Mesenchymal stem cell (in vitro differentiated cells and primary cell): ENCODE measurements around the gene DDAH1.

Experiments used
- DNase-seq: peaks from one replicate; pipeline ENCODE4 v3.0.0-alpha.2; 2013
- H2AFZ ChIP-seq: one replicate; pipeline ENCODE4 v1.6.1; 2013; ENCODE audit warnings: low read depth, mild to moderate bottlenecking, control low read depth, inconsistent platforms, low read length, moderate library complexity
- H2AK5ac ChIP-seq: 2 replicates; pipeline ENCODE4 v1.6.1; 2013; ENCODE audit warnings: low read length, moderate library complexity, mild to moderate bottlenecking, inconsistent platforms; ENCODE audit not compliant: severe bottlenecking
- H2BK120ac ChIP-seq: one replicate; pipeline ENCODE4 v1.6.1; 2013; ENCODE audit warnings: low read depth, mild to moderate bottlenecking, inconsistent platforms, low read length, moderate library complexity
- H2BK12ac ChIP-seq, 2 experiments: one replicate each; pipeline ENCODE4 v1.6.1; 2013; ENCODE audit warnings: inconsistent platforms in 2 of 2, low read length in 2 of 2, mild to moderate bottlenecking in 2 of 2, moderate library complexity in 2 of 2, control low read depth in 1 of 2
- H2BK15ac ChIP-seq: one replicate; pipeline ENCODE4 v1.6.1; 2013; ENCODE audit warnings: mild to moderate bottlenecking, low read depth, inconsistent platforms; ENCODE audit not compliant: poor library complexity, severe bottlenecking
- H2BK5ac ChIP-seq: 2 replicates; pipeline ENCODE4 v1.6.1; 2013; ENCODE audit warnings: low read depth, mild to moderate bottlenecking, low read length, control low read depth, inconsistent platforms; ENCODE audit not compliant: poor library complexity, severe bottlenecking
- H3K14ac ChIP-seq, 2 experiments: one replicate each; pipeline ENCODE4 v1.6.1; 2013; ENCODE audit warnings: inconsistent platforms in 2 of 2, low read length in 2 of 2, control low read depth in 1 of 2, mild to moderate bottlenecking in 1 of 2, moderate library complexity in 1 of 2
- H3K18ac ChIP-seq, 2 experiments: one replicate each; pipeline ENCODE4 v1.6.1; 2013; ENCODE audit warnings: inconsistent platforms in 2 of 2, low read length in 2 of 2, control low read depth in 1 of 2, low read depth in 1 of 2, mild to moderate bottlenecking in 1 of 2
- H3K23ac ChIP-seq, 2 experiments: one replicate each; pipeline ENCODE4 v1.6.1; 2013; ENCODE audit warnings: inconsistent platforms in 2 of 2, low read length in 2 of 2, mild to moderate bottlenecking in 2 of 2, moderate library complexity in 2 of 2, control low read depth in 1 of 2
- H3K27ac ChIP-seq: 2 replicates; pipeline ENCODE4 v1.5.1; 2013; ENCODE audit warnings: mild to moderate bottlenecking, moderate library complexity, low read length, control low read depth, inconsistent platforms; ENCODE audit not compliant: poor library complexity, severe bottlenecking
- H3K27me3 ChIP-seq, 2 experiments: 2 replicates each; pipeline versions ENCODE4 v1.6.1 to v1.7.0; 2013; ENCODE audit warnings: low read length in 2 of 2, mild to moderate bottlenecking in 2 of 2, moderate library complexity in 2 of 2, control low read depth in 1 of 2, inconsistent platforms in 1 of 2; ENCODE audit not compliant: control insufficient read depth in 1 of 2, insufficient read depth in 1 of 2
- H3K36me3 ChIP-seq, 2 experiments: 2 replicates each; pipeline versions ENCODE4 v1.6.1 to v1.7.0; 2013; ENCODE audit warnings: low read length in 2 of 2, control low read depth in 1 of 2, inconsistent platforms in 1 of 2, low read depth in 1 of 2, mild to moderate bottlenecking in 1 of 2; ENCODE audit not compliant: insufficient read depth in 2 of 2, control insufficient read depth in 1 of 2
- H3K4ac ChIP-seq, 2 experiments: one replicate each; pipeline ENCODE4 v1.6.1; 2013; ENCODE audit warnings: inconsistent platforms in 2 of 2, low read length in 2 of 2, mild to moderate bottlenecking in 2 of 2, moderate library complexity in 2 of 2, control low read depth in 1 of 2, low read depth in 1 of 2
- H3K4me1 ChIP-seq: 2 replicates; pipeline ENCODE4 v1.6.1; 2013; ENCODE audit warnings: low read depth, low read length, control low read depth; ENCODE audit not compliant: control insufficient read depth, insufficient read depth
- H3K4me2 ChIP-seq: 2 replicates; pipeline ENCODE4 v1.6.1; 2013; ENCODE audit warnings: low read length, mild to moderate bottlenecking, inconsistent platforms; ENCODE audit not compliant: poor library complexity, severe bottlenecking
- H3K4me3 ChIP-seq, 2 experiments: 2 replicates each; pipeline versions ENCODE4 v1.5.1 to v1.7.0; 2013; ENCODE audit warnings: low read length in 2 of 2, mild to moderate bottlenecking in 2 of 2, control low read depth in 1 of 2, low read depth in 1 of 2; ENCODE audit not compliant: insufficient read depth in 1 of 2
- H3K79me1 ChIP-seq: replicated peaks from 2 replicates; pipeline ENCODE4 v1.6.1; 2013; ENCODE audit warnings: mild to moderate bottlenecking, control low read depth, low read length, inconsistent platforms; ENCODE audit not compliant: poor library complexity, severe bottlenecking
- H3K9ac ChIP-seq: 2 replicates; pipeline ENCODE4 v1.7.0; 2013; ENCODE audit warnings: mild to moderate bottlenecking, low read length, moderate library complexity
- H3K9me3 ChIP-seq: 2 replicates; pipeline ENCODE4 v1.7.0; 2013; ENCODE audit warnings: mild to moderate bottlenecking, low read length; ENCODE audit not compliant: control insufficient read depth
- H4K8ac ChIP-seq: one replicate; pipeline ENCODE4 v1.6.1; 2013; ENCODE audit warnings: inconsistent platforms, mild to moderate bottlenecking, low read length, moderate library complexity
- H4K91ac ChIP-seq: one replicate; pipeline ENCODE4 v1.6.1; 2013; ENCODE audit warnings: mild to moderate bottlenecking, low read length, inconsistent platforms
- WGBS: methylation state at CpG from one replicate; pipeline ENCODE4 v1.1.7; 2013; ENCODE audit warnings: mixed read lengths; 5-methylcytosine and 5-hydroxymethylcytosine counted together

The DDAH1 gene

DNA sequence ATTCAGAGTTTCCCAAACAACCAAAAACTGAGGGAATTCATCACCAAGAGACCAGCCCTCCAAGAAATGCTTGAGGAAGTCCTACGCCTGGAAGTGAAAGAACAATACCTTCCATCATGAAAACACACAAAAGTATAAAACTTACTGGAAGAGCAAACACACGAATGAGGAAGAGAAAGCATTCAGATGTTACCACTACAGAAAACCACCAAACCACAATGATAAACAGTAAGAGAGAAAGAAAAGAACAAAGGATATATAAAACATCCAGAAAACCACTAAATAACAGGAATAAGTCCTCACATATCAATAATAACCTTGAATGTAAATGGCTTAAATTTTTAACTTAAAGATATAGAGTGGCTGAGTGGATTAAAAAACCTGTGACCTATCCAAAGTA, 130.0 kb downstream of the DDAH1 start:
- whole genome bisulfite sequencing: 47% methylated on average over 1 of the region's 2 CpGs
- Histone ChIP-seq H2BK15ac (no peak overlapping the region), H3K18ac (no peak overlapping the region), H3K27ac (peak overlapping the region; percentile 72), H3K9me3 (peaks cover 14% of the 10 kb centered on the region), H2BK5ac (no peak overlapping the region), H2AFZ (no peak overlapping the region), H3K36me3 (peaks cover 0 to 13% of the 10 kb centered on the region in 2 experiments), H3K23ac (no peak overlapping the region), H2BK12ac (no peak overlapping the region), H2AK5ac (no peak overlapping the region), H3K4me2 (no peak overlapping the region), H4K8ac (no peak overlapping the region), H2BK120ac (no peak overlapping the region), H3K4me1 (peaks cover 11% of the 10 kb centered on the region), H3K4me3 (no peak overlapping the region), H3K4ac (no peak overlapping the region), H3K14ac (no peak overlapping the region), H4K91ac (no peak overlapping the region), H3K79me1 (peaks cover 21% of the 10 kb centered on the region), H3K9ac (no peak overlapping the region), H3K27me3 (no peaks in the 10 kb centered on the region)
- peak; percentile 71 for DNase-seq

DNA sequence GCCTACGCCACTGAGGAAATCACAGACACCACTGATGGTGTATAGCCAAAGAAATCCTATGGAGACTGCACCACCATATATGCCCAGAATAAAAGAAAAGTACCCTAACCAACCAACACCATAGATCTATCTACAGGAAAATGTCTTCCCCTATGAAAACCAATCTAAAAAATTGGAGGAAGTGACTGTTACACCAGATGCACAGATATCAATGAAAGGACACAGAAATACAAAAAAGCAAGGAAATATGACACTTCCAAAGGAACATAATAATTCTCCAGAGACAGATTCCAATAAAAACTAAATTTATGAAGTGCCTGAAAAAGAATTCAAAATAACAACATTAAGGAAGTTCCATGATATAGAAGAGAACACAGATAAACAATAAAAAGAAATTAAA, 131.8 kb downstream of the DDAH1 start:
- no peak overlapping the region for H2BK5ac ChIP-seq
- no peak overlapping the region for H4K91ac ChIP-seq
- H3K18ac ChIP-seq: no peak overlapping the region
- no peak for DNase-seq
- H2AK5ac ChIP-seq: no peak overlapping the region
- no peak overlapping the region for H3K23ac ChIP-seq
- H3K4ac ChIP-seq: peak overlapping the region in 1 of 2 experiments; percentile 83
- no peak overlapping the region for H3K4me3 ChIP-seq
- peaks cover 13% of the 10 kb centered on the region for H3K4me1 ChIP-seq
- peak overlapping the region in 1 of 2 experiments; percentile 18 for H2BK12ac ChIP-seq
- no peaks in the 10 kb centered on the region for H3K27me3 ChIP-seq
- no peak overlapping the region for H3K27ac ChIP-seq
- H3K79me1 ChIP-seq: peaks cover 21% of the 10 kb centered on the region
- no peak overlapping the region for H2AFZ ChIP-seq
- H2BK15ac ChIP-seq: no peak overlapping the region
- no peak overlapping the region for H3K14ac ChIP-seq
- H2BK120ac ChIP-seq: no peak overlapping the region
- no peak overlapping the region for H3K9ac ChIP-seq
- no peak overlapping the region for H3K4me2 ChIP-seq
- H3K9me3 ChIP-seq: peaks cover 14% of the 10 kb centered on the region
- H4K8ac ChIP-seq: peak overlapping the region; percentile 12
- peaks cover 0 to 13% of the 10 kb centered on the region in 2 experiments for H3K36me3 ChIP-seq
- WGBS: 100% methylated on average over 1 of the region's 1 CpG

DNA sequence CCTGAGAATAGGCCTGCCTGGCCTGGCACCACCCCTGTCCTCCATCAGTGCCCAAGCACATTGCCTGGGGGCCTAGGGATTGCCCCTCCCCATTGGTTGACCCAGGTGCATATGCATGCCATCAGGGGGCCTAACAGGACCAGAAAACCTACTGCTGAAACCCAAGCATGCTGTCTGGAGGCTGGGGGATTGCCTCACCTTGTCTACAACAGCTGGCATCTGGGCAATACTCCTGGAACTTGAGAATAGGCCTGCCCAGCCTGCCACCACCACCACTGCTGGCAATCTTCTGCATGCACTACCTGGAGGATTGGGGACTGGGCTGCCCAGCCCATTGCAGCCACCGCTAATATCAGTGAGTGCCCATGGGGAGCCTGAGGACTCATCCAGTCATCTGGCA, 132.4 kb downstream of the DDAH1 start:
- Histone ChIP-seq H4K8ac (no peak overlapping the region), H3K4ac (peak overlapping the region; percentile 45 to 83), H4K91ac (peak overlapping the region; percentile 55), H3K27me3 (no peaks in the 10 kb centered on the region), H2BK120ac (peak overlapping the region; percentile 96), H3K9me3 (peaks cover 14% of the 10 kb centered on the region), H2BK5ac (no peak overlapping the region), H3K4me3 (no peak overlapping the region), H3K18ac (peak overlapping the region in 1 of 2 experiments; percentile 31), H3K79me1 (peaks cover 21% of the 10 kb centered on the region), H2BK12ac (peak overlapping the region; percentile 80 to 98), H3K23ac (no peak overlapping the region), H2AFZ (no peak overlapping the region), H2AK5ac (peak overlapping the region; percentile 91), H3K4me1 (peaks cover 13% of the 10 kb centered on the region), H3K14ac (peak overlapping the region in 1 of 2 experiments; percentile 1), H3K27ac (no peak overlapping the region), H3K36me3 (peaks cover 0 to 13% of the 10 kb centered on the region in 2 experiments), H3K4me2 (no peak overlapping the region), H3K9ac (no peak overlapping the region), H2BK15ac (peak overlapping the region; percentile 77)
- WGBS: 94% methylated on average over 1 of the region's 1 CpG
- no peak for DNase-seq

- Histone ChIP-seq H4K8ac (peak overlapping the region; percentile 90), H3K27ac (peak overlapping the region; percentile 97), H3K18ac (peak overlapping the region; percentile 50 to 64), H3K4me3 (no peak overlapping the region), H3K9ac (peak overlapping the region; percentile 74), H2BK5ac (peak overlapping the region; percentile 63), H3K79me1 (peaks cover 23% of the 10 kb centered on the region), H3K4ac (peak overlapping the region; percentile 40 to 75), H3K4me2 (no peak overlapping the region), H3K27me3 (no peaks in the 10 kb centered on the region), H3K4me1 (peaks cover 16% of the 10 kb centered on the region), H4K91ac (peak overlapping the region; percentile 82), H3K9me3 (peaks cover 14% of the 10 kb centered on the region), H2BK15ac (peak overlapping the region; percentile 40), H2AK5ac (peak overlapping the region; percentile 97), H2BK12ac (peak overlapping the region in 1 of 2 experiments; percentile 4), H2BK120ac (peak overlapping the region; percentile 44), H2AFZ (no peak overlapping the region), H3K23ac (no peak overlapping the region), H3K14ac (no peak overlapping the region), H3K36me3 (peaks cover 0 to 13% of the 10 kb centered on the region in 2 experiments)
- 43% methylated on average over 4 of the region's 6 CpGs for WGBS
- DNase-seq: peak; percentile 93
These were observed 134.2 kb downstream of the DDAH1 start for GRCh38 chr1:85330711-85331290.
